Measurements from ENCODE around the gene SLC45A1. TPM values are rescaled to one million over a fixed set of nuclear protein-coding genes. Genes with fewer than 3 reads are reported as not detected.

Gene SLC45A1
- total and polyA plus RNA-seq, 9 of the 15 experiments (the other 6 are each of a cell fraction or from before 2014, with no cell fraction given) = not detected

GRCh38 chr1:8388732-8389562 is 71.0 kb downstream of the SLC45A1 start (continued):
- TF ChIP-seq MEF2A (IDR thresholded peaks at IDR 0.05; ENCODE audit: control insufficient read depth, low read depth, low read length) = peak; percentile 1; the same call in 1 of the 2 replicates
- TF ChIP-seq ZSCAN32 (CRISPR knock-in tag; IDR thresholded peaks at IDR 0.05) = no peak
- peak; percentile 93 for TF ChIP-seq SMARCA4 (IDR thresholded peaks at IDR 0.05)
- no peak for TF ChIP-seq FOXP4 (CRISPR knock-in tag; IDR thresholded peaks at IDR 0.05; ENCODE audit: borderline replicate concordance)
- 0 out of 2 replicates have a peak, but pooled peaks have one; percentile 19 for TF ChIP-seq MAFG (tag; conservative IDR thresholded peaks at IDR 0.05)
- TF ChIP-seq ZBTB34 (CRISPR knock-in tag; IDR thresholded peaks at IDR 0.05) = no peak
- TF ChIP-seq CEBPZ (IDR thresholded peaks at IDR 0.05; ENCODE audit: borderline replicate concordance, low read depth, low read length) = no peak
- no peak for TF ChIP-seq CTCF (IDR thresholded peaks at IDR 0.05 in 2 of 3, conservative IDR thresholded peaks at IDR 0.05 in 1 of 3; ENCODE audit: insufficient read depth in 2 of 3, low read depth in 1 of 3, low read length in 3 of 3)
- TF ChIP-seq CTCFL (IDR thresholded peaks at IDR 0.05; ENCODE audit: borderline replicate concordance, insufficient read depth, low read depth, low read length, poor library complexity, severe bottlenecking) = no peak
- TF ChIP-seq NBN (IDR thresholded peaks at IDR 0.05; ENCODE audit: low read depth) = peak; percentile 71
- TF ChIP-seq ZFP1 (CRISPR knock-in tag; IDR thresholded peaks at IDR 0.05) = 0 out of 2 replicates have a peak, but pooled peaks have one; percentile 34

Data from K562 (cell line).